Prostate gland (tissue), 2 donors: ENCODE data around the gene KRTAP3-2. TPM values are rescaled to one million over a fixed set of nuclear protein-coding genes. Genes with fewer than 3 reads are reported as not detected.

ENCODE experiments used
- DNase-seq: peaks from one replicate; pipeline ENCODE4 v3.0.0-alpha.2; 2019; ENCODE audit warnings: low spot score
- H3K27ac ChIP-seq, 2 donors: fragments of 200-600 bp; sonication (generic); 2 replicates each; pipeline ENCODE4 v1.5.1; 2017 to 2019
- H3K27me3 ChIP-seq: fragments of 200-600 bp; sonication (generic); replicated peaks from 2 replicates; pipeline ENCODE4 v1.5.1; 2019; ENCODE audit not compliant: insufficient read depth
- H3K36me3 ChIP-seq, 2 donors: fragments of 200-600 bp; sonication (generic); 1 replicate in 1 of 2; 2 replicates in 1 of 2; pipeline versions ENCODE4 v1.5.1 to v1.8.1; 2017 to 2019
- H3K4me1 ChIP-seq: fragments of 200-600 bp; sonication (generic); replicated peaks from 2 replicates; pipeline ENCODE4 v1.5.1; 2019
- H3K4me3 ChIP-seq, 2 donors: fragments of 200-600 bp; sonication (generic); 2 replicates each; pipeline ENCODE4 v1.5.1; 2017 to 2019
- H3K9me3 ChIP-seq: fragments of 200-600 bp; sonication (generic); 2 replicates; pipeline ENCODE4 v1.5.1; 2017
- POLR2A ChIP-seq: fragments of 450-650 bp; IDR thresholded peaks from one replicate; pipeline ENCODE4 v1.6.1; 2016; ENCODE audit warnings: antibody characterized with exemption, mild to moderate bottlenecking
- POLR2AphosphoS5 ChIP-seq: sonication (generic); formaldehyde crosslinking; IDR thresholded peaks from one replicate; pipeline ENCODE4 v1.6.1; 2017; ENCODE audit warnings: antibody characterized with exemption
- WGBS: methylation state at CpG from one replicate; pipeline ENCODE4 v1.1.5; 2018; 5-methylcytosine and 5-hydroxymethylcytosine counted together
- intact Hi-C: fragments of 100-400 bp; cut with DNase I; formaldehyde crosslinking; loops from one replicate; pipeline ENCODE4 v1.14.2; 2022
- total RNA-seq, 2 donors: library from RNA; depleted of rRNA; stranded (reverse); fragments of >200 nt; gene quantifications; one replicate each; pipeline ENCODE4 v1.1.0, GENCODE V29; 2016
- TF ChIP-seq, protein P1 (sequence below), 4 experiments: fragments of 200-600 bp in 2 of 4; fragments of 450-650 bp in 2 of 4; sonication (generic) in 2 of 4; IDR thresholded peaks; 1 replicate in 3 of 4; 2 replicates in 1 of 4; pipeline ENCODE4 v1.5.1; 2016 to 2019; ENCODE audit warnings: antibody characterized with exemption in 4 of 4, mild to moderate bottlenecking in 2 of 4, moderate library complexity in 2 of 4

KRTAP3-2 gene
- total RNA-seq, 2 donors from 2014 or later: not detected

DNA sequence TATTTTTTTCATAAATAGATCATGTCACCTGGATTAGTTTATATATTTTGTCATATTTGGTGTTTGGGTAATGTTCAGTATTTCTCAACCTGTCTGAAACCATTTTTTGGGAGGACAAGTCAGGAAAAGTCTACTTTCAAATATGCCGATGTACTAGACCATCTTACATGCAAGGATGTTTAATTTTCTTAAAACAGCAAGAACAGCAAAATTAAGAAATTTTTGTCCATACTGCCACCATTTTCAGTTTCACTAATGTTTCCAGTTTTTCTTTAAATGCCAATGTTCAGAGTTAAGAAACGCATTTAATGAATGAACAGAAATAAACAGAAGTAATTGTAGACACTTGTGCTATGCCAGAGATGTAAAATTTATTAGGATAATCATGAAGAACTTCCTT lies 6.6 kb downstream of the KRTAP3-2 start:
- intact Hi-C loops: no loop called here
- no peaks in the 10 kb centered on the region for H3K4me1 ChIP-seq
- H3K27me3 ChIP-seq: no peaks in the 10 kb centered on the region
- H3K9me3 ChIP-seq: no peaks in the 10 kb centered on the region
- no peak overlapping the region for H3K27ac ChIP-seq
- no peaks in the 10 kb centered on the region for H3K36me3 ChIP-seq
- H3K4me3 ChIP-seq: no peak overlapping the region
- 94% methylated on average over 2 of the region's 2 CpGs for WGBS
- no peak for TF ChIP-seq POLR2A
- no peak for TF ChIP-seq POLR2AphosphoS5
- TF ChIP-seq, protein P1, sequence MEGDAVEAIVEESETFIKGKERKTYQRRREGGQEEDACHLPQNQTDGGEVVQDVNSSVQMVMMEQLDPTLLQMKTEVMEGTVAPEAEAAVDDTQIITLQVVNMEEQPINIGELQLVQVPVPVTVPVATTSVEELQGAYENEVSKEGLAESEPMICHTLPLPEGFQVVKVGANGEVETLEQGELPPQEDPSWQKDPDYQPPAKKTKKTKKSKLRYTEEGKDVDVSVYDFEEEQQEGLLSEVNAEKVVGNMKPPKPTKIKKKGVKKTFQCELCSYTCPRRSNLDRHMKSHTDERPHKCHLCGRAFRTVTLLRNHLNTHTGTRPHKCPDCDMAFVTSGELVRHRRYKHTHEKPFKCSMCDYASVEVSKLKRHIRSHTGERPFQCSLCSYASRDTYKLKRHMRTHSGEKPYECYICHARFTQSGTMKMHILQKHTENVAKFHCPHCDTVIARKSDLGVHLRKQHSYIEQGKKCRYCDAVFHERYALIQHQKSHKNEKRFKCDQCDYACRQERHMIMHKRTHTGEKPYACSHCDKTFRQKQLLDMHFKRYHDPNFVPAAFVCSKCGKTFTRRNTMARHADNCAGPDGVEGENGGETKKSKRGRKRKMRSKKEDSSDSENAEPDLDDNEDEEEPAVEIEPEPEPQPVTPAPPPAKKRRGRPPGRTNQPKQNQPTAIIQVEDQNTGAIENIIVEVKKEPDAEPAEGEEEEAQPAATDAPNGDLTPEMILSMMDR (IDR thresholded peaks at IDR 0.05): no peak
- no peak for DNase-seq

DNA sequence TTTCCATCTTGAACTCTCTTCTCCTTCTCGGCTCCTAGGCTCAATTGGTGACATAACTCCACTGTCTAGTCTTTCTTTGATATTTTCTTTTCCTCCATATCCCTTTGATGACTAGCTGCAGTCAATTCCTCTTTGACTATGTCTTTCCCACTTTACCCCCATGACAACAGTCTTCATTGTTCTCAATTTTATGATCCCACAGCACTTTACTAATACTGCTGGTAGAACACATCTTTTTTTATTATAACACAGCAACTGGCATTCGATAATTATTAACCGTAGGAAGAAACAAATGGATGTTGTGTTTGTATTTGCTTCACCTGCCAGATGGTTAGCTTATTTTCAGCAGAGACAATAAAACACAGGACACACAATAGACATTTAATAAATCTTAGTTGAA lies 7.0 kb downstream of the KRTAP3-2 start:
- no peaks in the 10 kb centered on the region for H3K9me3 ChIP-seq
- TF ChIP-seq POLR2AphosphoS5 (no peak), POLR2A (no peak)
- TF ChIP-seq, protein P1 (IDR thresholded peaks at IDR 0.05): no peak
- intact Hi-C loops: no loop called here
- DNase-seq: no peak
- no peak overlapping the region for H3K27ac ChIP-seq
- no peaks in the 10 kb centered on the region for H3K4me1 ChIP-seq
- H3K27me3 ChIP-seq: no peaks in the 10 kb centered on the region
- H3K4me3 ChIP-seq: no peak overlapping the region
- WGBS: 78% methylated on average over 3 of the region's 3 CpGs
- no peaks in the 10 kb centered on the region for H3K36me3 ChIP-seq

DNA sequence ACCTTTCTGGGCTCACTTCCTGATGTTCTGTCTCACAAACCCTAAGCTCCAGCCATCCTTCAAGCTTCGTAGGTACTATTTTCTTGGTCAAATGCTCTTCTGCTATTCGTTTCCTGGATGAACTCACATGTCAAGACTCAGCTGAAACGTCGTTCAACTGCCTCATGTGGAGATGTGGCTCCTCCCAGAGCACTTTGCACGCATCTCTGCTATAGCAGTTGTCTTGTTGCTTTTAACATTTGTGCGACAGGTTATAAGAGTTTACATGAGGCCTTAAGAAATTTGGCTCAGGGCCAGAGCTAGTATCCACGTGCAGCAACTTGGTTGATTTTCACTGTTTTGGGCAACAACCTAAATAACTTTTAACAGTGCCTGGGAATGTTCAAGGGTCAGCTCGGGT lies 12.8 kb downstream of the KRTAP3-2 start:
- TF ChIP-seq POLR2AphosphoS5 (no peak), POLR2A (no peak)
- TF ChIP-seq, protein P1 (IDR thresholded peaks at IDR 0.05): no peak
- H3K4me1 ChIP-seq: no peaks in the 10 kb centered on the region

DNA sequence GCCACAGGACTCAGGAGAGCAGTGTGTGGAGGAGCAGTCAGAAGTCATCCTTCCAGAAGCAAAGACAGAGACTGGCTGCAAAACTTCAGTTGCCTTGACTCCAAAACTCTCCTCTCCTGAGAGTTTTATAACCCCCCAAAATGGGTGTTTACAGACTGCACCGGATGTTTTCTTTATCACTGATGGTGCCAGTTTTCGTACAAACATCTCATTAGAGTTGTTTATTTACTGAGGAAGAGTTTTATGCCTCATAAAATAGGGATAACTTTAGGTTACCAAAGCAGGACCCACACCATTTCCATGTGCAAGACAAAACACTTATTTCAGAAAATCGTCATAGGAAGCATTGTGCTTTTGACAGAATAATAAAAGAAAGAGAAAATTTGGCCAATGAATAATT lies 15.5 kb downstream of the KRTAP3-2 start, which contains the start of gene KRT40:
Gene KRT40, minus strand, starts transcription at position 101 of the 400 bp plus-strand sequence. Its CDS starts 53 bp downstream, at position 48.
- Histone ChIP-seq H3K36me3 (no peaks in the 10 kb centered on the region), H3K27me3 (no peaks in the 10 kb centered on the region), H3K9me3 (no peaks in the 10 kb centered on the region), H3K4me3 (no peak within 1 kb of the TSS), H3K4me1 (no peaks in the 10 kb centered on the region), H3K27ac (no peak within 1 kb of the TSS)
- no peak for TF ChIP-seq POLR2A
- TF ChIP-seq POLR2AphosphoS5: no peak
- TF ChIP-seq, protein P1 (IDR thresholded peaks at IDR 0.05): no peak
- no peak for DNase-seq
- intact Hi-C loops: no loop called here
- 65% methylated on average over 3 of the region's 3 CpGs for WGBS

More for the DNA sequence above, 12.8 kb downstream of the KRTAP3-2 start:
- Histone ChIP-seq H3K36me3 (no peaks in the 10 kb centered on the region), H3K4me3 (no peak overlapping the region), H3K9me3 (no peaks in the 10 kb centered on the region), H3K27me3 (no peaks in the 10 kb centered on the region), H3K27ac (no peak overlapping the region)
- WGBS: 58% methylated on average over 8 of the region's 8 CpGs
- intact Hi-C loops: no loop called here
- DNase-seq: no peak

DNA sequence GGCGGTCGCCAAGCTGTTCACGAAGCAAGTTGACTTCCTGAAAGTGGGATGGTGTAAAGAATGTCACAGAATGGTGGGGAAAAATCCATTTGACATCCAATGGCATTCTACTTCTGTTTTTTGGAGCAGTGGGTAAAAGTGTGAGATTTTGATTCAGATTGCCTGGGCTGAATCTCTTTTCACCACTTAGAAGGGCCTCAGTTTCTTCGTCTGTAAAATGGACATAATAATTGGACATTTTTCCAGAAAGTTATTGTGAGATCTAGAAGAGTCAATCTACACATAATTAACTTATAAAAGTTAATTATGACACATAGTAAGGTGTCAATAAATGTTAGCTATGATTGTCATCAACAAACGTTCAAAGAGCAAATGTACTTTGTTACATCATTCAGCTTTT lies 18.6 kb downstream of the KRTAP3-2 start:
- H3K36me3 ChIP-seq: no peaks in the 10 kb centered on the region
- H3K27me3 ChIP-seq: no peaks in the 10 kb centered on the region
- H3K4me3 ChIP-seq: no peak overlapping the region
- no peak overlapping the region for H3K27ac ChIP-seq
- no peak for TF ChIP-seq POLR2AphosphoS5
- TF ChIP-seq, protein P1 (IDR thresholded peaks at IDR 0.05): no peak
- TF ChIP-seq POLR2A: no peak
- DNase-seq: no peak
- intact Hi-C loops: no loop called here
- H3K9me3 ChIP-seq: no peaks in the 10 kb centered on the region
- 68% methylated on average over 5 of the region's 5 CpGs for WGBS
- no peaks in the 10 kb centered on the region for H3K4me1 ChIP-seq
